ENCODE measurements around the gene PFDN1.

- no peak for TF ChIP-seq CTCF (IDR thresholded peaks at IDR 0.05)
- TF ChIP-seq POLR2A (IDR thresholded peaks at IDR 0.05), result no peak
These were observed 8.1 kb upstream of the PFDN1 start for GRCh38 chr5:140311011-140311467.
